ENCODE results near the gene RAPGEF4. TPM values are rescaled to one million over a fixed set of nuclear protein-coding genes. Genes with fewer than 3 reads are reported as not detected.

RAPGEF4 gene
- total RNA-seq, 1 donor from 2014 or later: 1.7 TPM

DNA sequence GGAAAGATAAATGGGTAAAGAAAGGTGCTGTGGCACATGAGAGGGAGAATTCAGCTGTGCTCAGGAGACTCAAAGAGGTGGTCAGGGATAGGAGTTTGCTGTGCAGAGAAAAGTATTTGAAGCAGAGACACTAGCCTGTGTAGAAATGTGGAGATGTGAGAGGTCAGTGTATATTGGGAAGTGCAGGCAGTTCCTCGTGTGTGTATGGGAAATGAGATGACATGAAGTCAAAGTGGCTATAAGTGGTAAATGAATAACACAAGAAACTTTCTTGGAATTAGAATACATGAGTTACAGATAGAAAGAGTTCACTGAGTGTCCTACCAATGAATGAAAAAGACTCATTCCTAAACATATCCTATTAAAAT, 351.6 kb downstream of the RAPGEF4 start:
- Mint-ChIP-seq H3K27me3 (ENCODE audit: low read depth) (no peaks in the 10 kb centered on the region), H3K27ac (ENCODE audit: unreplicated experiment) (no peak overlapping the region), H3K4me3 (no peak overlapping the region), H3K36me3 (ENCODE audit: low read depth) (peaks cover 10% of the 10 kb centered on the region), H3K4me1 (peaks cover 8% of the 10 kb centered on the region), H3K9me3 (no peaks in the 10 kb centered on the region)
- DNase-seq (ENCODE audit: low read depth, low spot score): no peak
- TF ChIP-seq, protein P1, sequence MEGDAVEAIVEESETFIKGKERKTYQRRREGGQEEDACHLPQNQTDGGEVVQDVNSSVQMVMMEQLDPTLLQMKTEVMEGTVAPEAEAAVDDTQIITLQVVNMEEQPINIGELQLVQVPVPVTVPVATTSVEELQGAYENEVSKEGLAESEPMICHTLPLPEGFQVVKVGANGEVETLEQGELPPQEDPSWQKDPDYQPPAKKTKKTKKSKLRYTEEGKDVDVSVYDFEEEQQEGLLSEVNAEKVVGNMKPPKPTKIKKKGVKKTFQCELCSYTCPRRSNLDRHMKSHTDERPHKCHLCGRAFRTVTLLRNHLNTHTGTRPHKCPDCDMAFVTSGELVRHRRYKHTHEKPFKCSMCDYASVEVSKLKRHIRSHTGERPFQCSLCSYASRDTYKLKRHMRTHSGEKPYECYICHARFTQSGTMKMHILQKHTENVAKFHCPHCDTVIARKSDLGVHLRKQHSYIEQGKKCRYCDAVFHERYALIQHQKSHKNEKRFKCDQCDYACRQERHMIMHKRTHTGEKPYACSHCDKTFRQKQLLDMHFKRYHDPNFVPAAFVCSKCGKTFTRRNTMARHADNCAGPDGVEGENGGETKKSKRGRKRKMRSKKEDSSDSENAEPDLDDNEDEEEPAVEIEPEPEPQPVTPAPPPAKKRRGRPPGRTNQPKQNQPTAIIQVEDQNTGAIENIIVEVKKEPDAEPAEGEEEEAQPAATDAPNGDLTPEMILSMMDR (conservative IDR thresholded peaks at IDR 0.05): no peak

DNA sequence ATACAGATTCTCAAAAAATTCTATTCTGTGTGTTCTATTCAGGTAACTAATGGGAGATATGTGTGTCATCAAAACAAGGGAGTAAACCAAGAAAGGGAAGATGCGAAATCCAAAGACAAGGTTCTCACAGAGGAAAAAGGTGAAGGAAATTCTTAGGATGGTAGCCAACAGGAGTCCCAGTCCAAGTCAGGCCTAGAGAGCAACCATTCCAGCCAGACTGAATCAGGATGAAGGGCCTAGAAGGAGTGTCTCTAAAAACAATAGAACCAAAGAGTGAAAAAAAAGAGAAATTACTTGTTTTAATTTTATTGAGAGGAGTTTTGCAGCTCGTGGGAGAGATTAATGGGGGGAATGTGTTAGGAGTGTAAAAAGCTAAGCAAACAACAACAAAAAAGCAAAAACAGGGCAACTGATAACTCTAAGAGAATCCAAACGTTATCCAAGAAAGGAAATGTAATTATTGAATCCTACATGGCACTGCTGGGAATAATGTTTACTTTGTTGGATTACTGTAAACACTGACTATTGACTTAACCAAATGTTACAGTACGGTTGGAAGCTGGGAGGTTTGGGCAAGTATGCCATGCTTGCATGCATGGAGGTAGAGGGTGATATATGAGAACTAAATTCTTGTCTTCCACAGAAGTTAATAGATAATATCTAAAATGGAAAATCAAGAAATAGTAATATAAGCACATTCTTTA, 352.3 kb downstream of the RAPGEF4 start:
- Mint-ChIP-seq H3K36me3 (ENCODE audit: low read depth) (peaks cover 5% of the 10 kb centered on the region), H3K4me1 (peaks cover 8% of the 10 kb centered on the region), H3K27me3 (ENCODE audit: low read depth) (no peaks in the 10 kb centered on the region), H3K4me3 (no peak overlapping the region), H3K9me3 (no peaks in the 10 kb centered on the region), H3K27ac (ENCODE audit: unreplicated experiment) (peak overlapping the region; percentile 23)
- DNase-seq (ENCODE audit: low read depth, low spot score): no peak
- TF ChIP-seq, protein P1 (conservative IDR thresholded peaks at IDR 0.05): no peak

DNA sequence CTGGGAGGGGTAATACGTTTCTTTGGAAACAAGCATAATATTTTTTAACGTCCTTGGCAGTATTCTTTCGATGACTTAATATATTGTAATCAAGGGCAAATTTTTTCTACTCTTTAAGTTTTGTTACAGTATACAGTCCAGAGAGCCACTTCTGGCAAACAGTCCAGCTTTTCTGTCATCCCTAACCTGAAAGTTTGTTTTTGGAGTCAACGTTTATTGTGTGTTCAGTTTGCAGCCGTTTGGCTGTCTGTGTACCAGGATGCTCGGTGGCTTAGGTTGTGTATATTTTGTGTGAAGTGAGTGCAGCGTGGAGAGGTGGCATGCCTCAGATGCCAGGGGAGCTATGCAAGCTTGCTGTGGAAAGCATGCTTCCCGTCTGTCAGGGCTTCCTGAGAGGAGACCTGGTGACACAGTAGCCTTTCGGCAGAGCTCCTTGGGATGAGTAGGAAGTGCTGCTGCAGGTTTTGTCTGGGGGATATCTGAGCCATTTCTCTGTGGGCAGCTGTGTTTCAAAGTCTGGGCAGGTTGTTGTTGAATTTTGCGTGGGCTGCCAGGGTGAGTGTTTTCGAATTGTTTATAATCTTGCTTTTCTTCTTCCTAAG, 354.7 kb downstream of the RAPGEF4 start:
- Mint-ChIP-seq H3K9me3 (no peaks in the 10 kb centered on the region), H3K4me3 (no peak overlapping the region), H3K4me1 (peaks cover 8% of the 10 kb centered on the region), H3K27me3 (ENCODE audit: low read depth) (no peaks in the 10 kb centered on the region), H3K36me3 (ENCODE audit: low read depth) (peaks cover 7% of the 10 kb centered on the region), H3K27ac (ENCODE audit: unreplicated experiment) (peak overlapping the region; percentile 21)
- no peak for DNase-seq (ENCODE audit: low read depth, low spot score)
- TF ChIP-seq, protein P1 (conservative IDR thresholded peaks at IDR 0.05): no peak

DNA sequence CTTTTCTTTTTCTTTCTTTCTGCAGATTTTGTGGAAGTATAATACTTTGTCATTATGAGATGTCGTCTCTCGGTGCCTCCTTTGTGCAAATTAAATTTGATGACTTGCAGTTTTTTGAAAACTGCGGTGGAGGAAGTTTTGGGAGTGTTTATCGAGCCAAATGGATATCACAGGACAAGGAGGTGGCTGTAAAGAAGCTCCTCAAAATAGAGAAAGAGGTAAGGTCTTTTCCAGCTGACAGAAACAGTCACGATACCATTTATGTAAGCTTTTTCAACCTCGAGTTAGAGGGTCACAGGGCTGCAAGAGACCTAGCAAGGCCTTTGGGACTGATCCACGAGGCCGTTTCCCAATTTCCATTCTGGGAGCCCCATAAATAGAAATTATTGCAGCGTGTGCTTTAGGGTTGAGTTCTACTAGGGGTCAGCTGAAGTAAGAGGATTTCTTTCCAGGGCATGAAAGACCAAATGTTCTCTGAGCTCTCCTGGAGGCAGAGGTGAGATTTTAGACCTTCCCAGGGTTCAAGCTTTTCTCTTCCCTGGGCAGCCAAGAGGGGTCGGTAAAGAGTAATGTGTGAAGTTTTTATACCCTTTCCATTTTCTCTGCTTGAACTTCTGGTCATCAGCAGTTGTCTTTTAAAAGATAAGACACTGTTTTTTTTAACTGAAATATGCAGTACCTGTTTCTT, 355.5 kb downstream of the RAPGEF4 start:
- Mint-ChIP-seq H3K9me3 (no peaks in the 10 kb centered on the region), H3K27ac (ENCODE audit: unreplicated experiment) (no peak overlapping the region)
- DNase-seq (ENCODE audit: low read depth, low spot score): no peak

DNA sequence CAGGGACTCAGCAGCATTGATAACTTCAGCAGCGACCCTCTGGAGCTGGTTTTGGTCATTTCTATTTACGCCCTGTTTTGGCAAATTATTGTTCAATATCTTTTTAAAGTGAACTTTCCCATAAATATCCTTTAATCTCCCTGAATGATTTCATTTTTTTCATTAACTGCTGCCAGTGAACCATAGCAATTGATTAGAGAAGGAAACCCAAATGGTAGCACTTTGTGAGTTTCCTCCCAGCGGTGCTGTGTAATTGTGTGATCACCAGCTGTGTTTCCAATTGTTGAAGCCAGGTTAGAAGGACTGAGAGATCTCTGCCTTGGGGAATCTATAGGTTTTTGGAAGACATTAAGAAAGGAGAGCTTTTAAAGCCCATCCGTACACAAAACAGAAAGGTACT, 356.3 kb downstream of the RAPGEF4 start:
- peaks cover 8% of the 10 kb centered on the region for H3K4me1 Mint-ChIP-seq
- no peaks in the 10 kb centered on the region for H3K9me3 Mint-ChIP-seq
- H3K27me3 Mint-ChIP-seq (ENCODE audit: low read depth): no peaks in the 10 kb centered on the region
- no peak overlapping the region for H3K27ac Mint-ChIP-seq (ENCODE audit: unreplicated experiment)
- peaks cover 7% of the 10 kb centered on the region for H3K36me3 Mint-ChIP-seq (ENCODE audit: low read depth)
- TF ChIP-seq, protein P1 (conservative IDR thresholded peaks at IDR 0.05): no peak
- H3K4me3 Mint-ChIP-seq: no peak overlapping the region
- DNase-seq (ENCODE audit: low read depth, low spot score): no peak

More for the DNA sequence above, 355.5 kb downstream of the RAPGEF4 start:
- peaks cover 7% of the 10 kb centered on the region for H3K36me3 Mint-ChIP-seq (ENCODE audit: low read depth)
- H3K4me1 Mint-ChIP-seq: peaks cover 8% of the 10 kb centered on the region
- H3K4me3 Mint-ChIP-seq: no peak overlapping the region
- H3K27me3 Mint-ChIP-seq (ENCODE audit: low read depth): no peaks in the 10 kb centered on the region
- TF ChIP-seq, protein P1 (conservative IDR thresholded peaks at IDR 0.05): peak; percentile 22
